ENCODE results near the gene DBNL. TPM values are rescaled to one million over a fixed set of nuclear protein-coding genes. Genes with fewer than 3 reads are reported as not detected.

The DBNL gene
- total RNA-seq, 1 donor, result 100 TPM

Other genes with a start within 250 kb of the DBNL start
- gene MRPS24, start 175.2 kb upstream of the DBNL start, total RNA-seq, result 53.1 TPM
- 19.2 TPM for gene URGCP, start 138.1 kb upstream of the DBNL start, total RNA-seq
- gene UBE2D4, start 118.3 kb upstream of the DBNL start, total RNA-seq, result 6.3 TPM
- gene SPDYE1, start 46.8 kb upstream of the DBNL start, total RNA-seq, result under 0.01 TPM
- gene PGAM2, start 20.9 kb downstream of the DBNL start, total RNA-seq, result 0.63 TPM
- gene POLM, start 37.8 kb downstream of the DBNL start, total RNA-seq, result 15.6 TPM
- gene AEBP1, start 59.6 kb downstream of the DBNL start, total RNA-seq, result 5.4 TPM
- 14.9 TPM for gene POLD2, start 78.8 kb downstream of the DBNL start, total RNA-seq
- gene MYL7, start 96.6 kb downstream of the DBNL start, total RNA-seq, result not detected
- 0.21 TPM for gene GCK, start 144.7 kb downstream of the DBNL start, total RNA-seq
- gene YKT6, start 156.3 kb downstream of the DBNL start, total RNA-seq, result 39.0 TPM